Gastroesophageal sphincter (tissue), 3 donors: ENCODE results near the gene GET3.
A peak's percentile ranks its signal among the peaks of the same experiment; 100 is the strongest.

Experiments
- CTCF ChIP-seq, 4 experiments: fragments of 200-600 bp in 2 of 4; fragments of 450-650 bp in 2 of 4; sonication (generic) in 1 of 4; IDR thresholded peaks; one replicate each; pipeline ENCODE4 v1.5.1; 2017 to 2019; ENCODE audit warnings: antibody characterized with exemption in 4 of 4, mild to moderate bottlenecking in 2 of 4, moderate library complexity in 2 of 4
- EP300 ChIP-seq: sonication (generic); formaldehyde crosslinking; IDR thresholded peaks from one replicate; pipeline ENCODE4 v1.6.1; 2017; ENCODE audit warnings: antibody characterized with exemption, mild to moderate bottlenecking
- POLR2A ChIP-seq, 2 donors: fragments of 450-650 bp; IDR thresholded peaks; one replicate each; pipeline ENCODE4 v1.6.1; 2017; ENCODE audit warnings: antibody characterized with exemption in 2 of 2, mild to moderate bottlenecking in 2 of 2, moderate library complexity in 1 of 2
- POLR2AphosphoS5 ChIP-seq: sonication (generic); formaldehyde crosslinking; IDR thresholded peaks from one replicate; pipeline ENCODE4 v1.6.1; 2017; ENCODE audit warnings: antibody characterized with exemption

- TF ChIP-seq CTCF (IDR thresholded peaks at IDR 0.05), result peak in 1 of 4 experiments; percentile 22
- peak; percentile 94 for TF ChIP-seq POLR2AphosphoS5
- peak; percentile 51 to 61 for TF ChIP-seq POLR2A (IDR thresholded peaks at IDR 0.05)
- TF ChIP-seq EP300, result no peak
Observed at GRCh38 chr19:12696366-12697335, 40.6 kb upstream of the GET3 start, which contains the start of gene FBXW9.
